OCI-LY1 (cell line): ENCODE results near the gene RIN3.
"Not testable (repeated sequence)": the region's sequence is repeated elsewhere in the genome, so short reads cannot be mapped to it uniquely, and the experiment has no call there.

ENCODE experiments used
- H2AFZ ChIP-seq: fragments of 200-600 bp; sonication (generic), shearing (Covaris generic); 2 replicates; pipeline ENCODE4 v1.6.0; 2014; ENCODE audit warnings: antibody characterized with exemption, mild to moderate bottlenecking, low read length
- H3F3A ChIP-seq: fragments of 200-600 bp; sonication (generic), shearing (Covaris generic); 2 replicates; pipeline ENCODE4 v1.6.0; 2014; ENCODE audit warnings: mild to moderate bottlenecking, antibody characterized with exemption, low read length, moderate library complexity; ENCODE audit not compliant: insufficient read depth
- H3K27ac ChIP-seq: fragments of 200-600 bp; sonication (generic); 2 replicates; pipeline ENCODE4 v1.5.1; 2014; ENCODE audit warnings: low read length, mixed run types, mild to moderate bottlenecking, low read depth; ENCODE audit not compliant: poor library complexity, severe bottlenecking
- H3K27me3 ChIP-seq: fragments of 200-600 bp; sonication (generic); 2 replicates; pipeline ENCODE4 v1.6.0; 2014; ENCODE audit warnings: antibody characterized with exemption, mild to moderate bottlenecking, low read length, moderate library complexity; ENCODE audit not compliant: insufficient read depth
- H3K36me3 ChIP-seq: fragments of 200-600 bp; sonication (generic); 2 replicates; pipeline ENCODE4 v1.6.1; 2014; ENCODE audit warnings: mild to moderate bottlenecking, antibody characterized with exemption, low read length, moderate library complexity, mixed read lengths; ENCODE audit not compliant: insufficient read depth
- H3K4me1 ChIP-seq: fragments of 200-600 bp; sonication (generic); 2 replicates; pipeline ENCODE4 v1.5.1; 2014; ENCODE audit warnings: mild to moderate bottlenecking, low read length, moderate library complexity; ENCODE audit not compliant: insufficient read depth, severe bottlenecking
- H3K4me2 ChIP-seq: fragments of 200-600 bp; sonication (generic), shearing (Covaris generic); 2 replicates; pipeline ENCODE4 v1.6.1; 2014; ENCODE audit warnings: low read length
- H3K4me3 ChIP-seq: fragments of 200-600 bp; sonication (generic); 2 replicates; pipeline ENCODE4 v1.5.1; 2014; ENCODE audit warnings: low read length, low read depth, mild to moderate bottlenecking, mixed read lengths; ENCODE audit not compliant: poor library complexity, severe bottlenecking
- H3K79me2 ChIP-seq: fragments of 200-600 bp; shearing (Covaris generic); 2 replicates; pipeline ENCODE4 v1.6.1; 2016; ENCODE audit warnings: mixed run types, low read length, mixed read lengths; ENCODE audit not compliant: insufficient read depth
- H3K9ac ChIP-seq: fragments of 200-600 bp; sonication (generic), shearing (Covaris generic); 2 replicates; pipeline ENCODE4 v1.6.1; 2014; ENCODE audit warnings: mild to moderate bottlenecking, low read length, mixed read lengths
- H3K9me2 ChIP-seq: fragments of 200-600 bp; sonication (generic), shearing (Covaris generic); 2 replicates; pipeline ENCODE4 v1.6.1; 2014; ENCODE audit warnings: low read depth, mild to moderate bottlenecking, low read length, mixed read lengths
- H3K9me3 ChIP-seq: fragments of 200-600 bp; shearing (Covaris generic); 2 replicates; pipeline ENCODE4 v1.6.1; 2014; ENCODE audit warnings: low read length, mixed read lengths
- H4K20me1 ChIP-seq: fragments of 200-600 bp; sonication (generic), shearing (Covaris generic); 2 replicates; pipeline ENCODE4 v1.6.0; 2016; ENCODE audit warnings: mild to moderate bottlenecking, low read length; ENCODE audit not compliant: insufficient read depth
- CTCF ChIP-seq: fragments of 200-600 bp; sonication (generic), shearing (Covaris generic); IDR thresholded peaks from 2 replicates; pipeline ENCODE4 v1.5.1; 2017; ENCODE audit warnings: mild to moderate bottlenecking, antibody characterized with exemption, low read length, moderate library complexity, mixed read lengths
- EZH2 ChIP-seq: fragments of 200-600 bp; sonication (generic), shearing (Covaris generic); IDR thresholded peaks from 2 replicates; pipeline ENCODE4 v1.8.0; 2017; ENCODE audit warnings: borderline replicate concordance, mixed run types, mild to moderate bottlenecking, antibody characterized with exemption, low read length, moderate library complexity, mixed read lengths

RIN3 gene

GRCh38 chr14:92679246-92679645 lies 165.7 kb downstream of the RIN3 start:
- Histone ChIP-seq H4K20me1 (no peaks in the 10 kb centered on the region), H3K4me3 (no peak overlapping the region), H3K9ac (no peak overlapping the region), H3K4me2 (no peak overlapping the region), H2AFZ (no peak overlapping the region), H3F3A (no peaks in the 10 kb centered on the region), H3K27ac (no peak overlapping the region), H3K36me3 (no peaks in the 10 kb centered on the region), H3K4me1 (no peaks in the 10 kb centered on the region), H3K9me2 (no peaks in the 10 kb centered on the region), H3K9me3 (no peaks in the 10 kb centered on the region), H3K79me2 (no peaks in the 10 kb centered on the region), H3K27me3 (no peaks in the 10 kb centered on the region)
- no peak for TF ChIP-seq CTCF
- TF ChIP-seq EZH2 = no peak

DNA sequence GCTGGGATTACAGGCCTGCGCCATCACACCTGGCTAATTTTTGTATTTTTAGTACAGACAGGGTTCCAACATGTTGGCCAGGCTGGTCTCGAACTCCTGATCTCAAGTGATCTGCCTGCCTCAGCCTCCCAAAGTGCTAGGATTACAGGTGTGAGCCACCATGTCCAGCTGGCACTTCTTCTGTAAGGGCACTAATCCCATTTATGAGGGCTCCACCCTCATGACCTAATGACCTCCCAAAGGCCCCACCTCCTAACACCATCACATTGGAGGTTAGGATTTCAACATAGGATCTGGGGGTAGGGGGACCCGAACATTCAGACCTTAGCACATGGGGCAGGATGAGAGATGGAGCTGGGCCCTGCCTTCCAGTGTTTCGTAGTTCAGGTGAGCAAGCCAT lies 166.7 kb downstream of the RIN3 start:
- H3K4me1 ChIP-seq, H3K27me3 ChIP-seq, H3K4me2 ChIP-seq, H3K4me3 ChIP-seq, H3K9me3 ChIP-seq, H2AFZ ChIP-seq, H3K79me2 ChIP-seq, H3K9me2 ChIP-seq, H3K27ac ChIP-seq, H3K9ac ChIP-seq, H3K36me3 ChIP-seq, H4K20me1 ChIP-seq, H3F3A ChIP-seq: not testable (repeated sequence)

DNA sequence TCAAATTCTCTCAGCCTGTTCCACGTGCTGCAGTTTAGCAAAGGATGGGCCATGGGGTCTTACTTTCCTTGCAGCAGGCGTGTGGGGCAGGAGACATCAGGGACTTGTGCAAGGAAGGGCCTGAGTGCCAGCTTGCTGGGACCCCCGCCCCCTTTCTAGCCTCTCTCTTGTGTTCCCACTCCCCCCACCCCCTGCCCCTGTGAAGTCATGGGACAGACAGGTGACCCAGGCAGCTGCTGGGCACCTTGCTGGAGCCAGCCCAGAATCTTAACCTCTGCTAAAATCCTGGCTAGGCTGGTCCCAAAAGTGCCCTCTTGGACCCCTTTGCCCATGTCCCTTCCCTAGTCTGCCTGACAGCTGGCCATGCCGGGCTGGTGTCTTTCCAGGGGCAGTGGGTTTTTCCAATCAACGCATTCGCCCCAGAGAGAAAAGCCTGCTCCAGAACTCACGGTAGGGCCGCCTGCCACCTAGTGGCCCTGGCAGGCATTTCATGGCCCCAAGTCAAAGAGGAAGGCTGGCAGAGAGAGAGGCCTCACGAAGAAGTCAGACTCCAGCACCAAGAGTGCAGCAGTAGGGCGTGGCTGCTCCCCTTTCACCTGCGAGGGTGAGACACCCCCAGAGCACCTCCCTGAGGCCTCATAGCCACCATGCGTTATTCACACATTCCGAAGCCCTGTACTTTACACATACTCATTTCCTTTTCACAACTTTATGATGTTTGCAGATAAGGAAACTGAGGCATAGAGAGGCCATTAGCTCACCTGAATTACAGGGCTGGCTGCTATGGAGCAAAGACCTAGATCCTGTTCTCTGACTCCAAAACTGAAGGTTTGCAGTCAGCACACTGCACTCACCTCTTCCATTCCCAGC lies 167.4 kb downstream of the RIN3 start:
- H3K4me3 ChIP-seq = no peak overlapping the region
- H4K20me1 ChIP-seq = no peaks in the 10 kb centered on the region

More for the DNA sequence above, 167.4 kb downstream of the RIN3 start:
- Histone ChIP-seq H3K79me2 (no peaks in the 10 kb centered on the region), H3K27ac (no peak overlapping the region), H3K9me2 (no peaks in the 10 kb centered on the region), H3K9ac (no peak overlapping the region), H3K9me3 (no peaks in the 10 kb centered on the region), H2AFZ (no peak overlapping the region), H3K36me3 (no peaks in the 10 kb centered on the region), H3F3A (no peaks in the 10 kb centered on the region), H3K4me1 (no peaks in the 10 kb centered on the region), H3K27me3 (no peaks in the 10 kb centered on the region), H3K4me2 (no peak overlapping the region)
- TF ChIP-seq CTCF (peak; percentile 88), EZH2 (no peak)
